HFFc6 (cell line): ENCODE data around the gene SMTNL2. TPM values are rescaled to one million over a fixed set of nuclear protein-coding genes. Genes with fewer than 3 reads are reported as not detected.
A peak's percentile ranks its signal among the peaks of the same experiment; 100 is the strongest.

Source experiments
- DNase-seq: peaks from one replicate; pipeline ENCODE4 v3.0.0-alpha.2; 2018
- H3K27ac Mint-ChIP-seq: 2 replicates; pipeline ENCODE4 v1.8.0; 2020; ENCODE audit warnings: mild to moderate bottlenecking, mixed read lengths
- H3K27me3 Mint-ChIP-seq: 2 replicates; pipeline ENCODE4 v1.8.0; 2021; ENCODE audit warnings: mild to moderate bottlenecking, moderate library complexity, mixed read lengths; ENCODE audit not compliant: insufficient read depth
- H3K36me3 Mint-ChIP-seq: 2 replicates; pipeline ENCODE4 v1.8.0; 2021; ENCODE audit warnings: low read depth, mixed read lengths
- H3K4me1 Mint-ChIP-seq: 2 replicates; pipeline ENCODE4 v1.8.0; 2020; ENCODE audit warnings: low read depth, mixed read lengths
- H3K4me3 Mint-ChIP-seq: 2 replicates; pipeline ENCODE4 v1.8.0; 2020; ENCODE audit warnings: mild to moderate bottlenecking, moderate library complexity, mixed read lengths
- H3K9me3 Mint-ChIP-seq: 2 replicates; pipeline ENCODE4 v1.8.0; 2020; ENCODE audit warnings: mild to moderate bottlenecking, mixed read lengths
- total RNA-seq, 6 experiments: library from RNA; stranded (reverse); fragmentation: NEBNext Ultra II Directional; extraction: Animal tissue kit (Norgen Biotek cat#: 25700); gene quantifications; 2 replicates in 1 of 6; 3 replicates in 5 of 6; pipeline ENCODE4 v1.2.3, GENCODE V29; 2021
- TF ChIP-seq, protein P1 (sequence below): fragments of 200-600 bp; sonication (generic); IDR thresholded peaks from 2 replicates; pipeline ENCODE4 v1.5.0; 2021; ENCODE audit warnings: antibody characterized with exemption, mild to moderate bottlenecking

Gene SMTNL2
- total RNA-seq, 6 experiments from 2014 or later, result not detected

DNA sequence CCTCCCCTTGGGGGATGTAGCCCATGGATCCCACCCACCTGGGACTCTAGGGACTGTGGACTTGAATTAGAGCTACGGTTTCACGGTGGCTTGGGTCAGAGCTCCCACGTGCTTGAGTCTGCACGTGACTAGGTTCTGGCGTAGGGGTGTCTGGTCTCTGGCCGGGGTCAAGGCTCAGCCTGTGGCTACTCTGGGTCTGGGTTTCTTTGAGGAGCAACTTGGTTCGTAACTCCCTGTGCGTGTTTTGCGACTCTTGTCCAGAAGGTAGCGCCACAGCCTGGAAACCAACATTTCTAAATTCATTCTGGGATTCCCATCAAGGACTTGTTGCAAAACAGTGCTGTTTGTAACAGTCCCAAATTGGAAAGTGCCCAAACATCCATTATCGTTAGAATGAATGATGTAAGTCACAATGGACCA is 23.5 kb upstream of the SMTNL2 start:
- Mint-ChIP-seq H3K36me3 (no peaks in the 10 kb centered on the region), H3K27ac (no peak overlapping the region), H3K4me1 (peaks cover 24% of the 10 kb centered on the region), H3K4me3 (no peak overlapping the region), H3K27me3 (peaks cover 7% of the 10 kb centered on the region), H3K9me3 (no peaks in the 10 kb centered on the region)
- DNase-seq, result no peak
- TF ChIP-seq, protein P1, sequence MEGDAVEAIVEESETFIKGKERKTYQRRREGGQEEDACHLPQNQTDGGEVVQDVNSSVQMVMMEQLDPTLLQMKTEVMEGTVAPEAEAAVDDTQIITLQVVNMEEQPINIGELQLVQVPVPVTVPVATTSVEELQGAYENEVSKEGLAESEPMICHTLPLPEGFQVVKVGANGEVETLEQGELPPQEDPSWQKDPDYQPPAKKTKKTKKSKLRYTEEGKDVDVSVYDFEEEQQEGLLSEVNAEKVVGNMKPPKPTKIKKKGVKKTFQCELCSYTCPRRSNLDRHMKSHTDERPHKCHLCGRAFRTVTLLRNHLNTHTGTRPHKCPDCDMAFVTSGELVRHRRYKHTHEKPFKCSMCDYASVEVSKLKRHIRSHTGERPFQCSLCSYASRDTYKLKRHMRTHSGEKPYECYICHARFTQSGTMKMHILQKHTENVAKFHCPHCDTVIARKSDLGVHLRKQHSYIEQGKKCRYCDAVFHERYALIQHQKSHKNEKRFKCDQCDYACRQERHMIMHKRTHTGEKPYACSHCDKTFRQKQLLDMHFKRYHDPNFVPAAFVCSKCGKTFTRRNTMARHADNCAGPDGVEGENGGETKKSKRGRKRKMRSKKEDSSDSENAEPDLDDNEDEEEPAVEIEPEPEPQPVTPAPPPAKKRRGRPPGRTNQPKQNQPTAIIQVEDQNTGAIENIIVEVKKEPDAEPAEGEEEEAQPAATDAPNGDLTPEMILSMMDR, result no peak; the same call in 1 of the 2 replicates

DNA sequence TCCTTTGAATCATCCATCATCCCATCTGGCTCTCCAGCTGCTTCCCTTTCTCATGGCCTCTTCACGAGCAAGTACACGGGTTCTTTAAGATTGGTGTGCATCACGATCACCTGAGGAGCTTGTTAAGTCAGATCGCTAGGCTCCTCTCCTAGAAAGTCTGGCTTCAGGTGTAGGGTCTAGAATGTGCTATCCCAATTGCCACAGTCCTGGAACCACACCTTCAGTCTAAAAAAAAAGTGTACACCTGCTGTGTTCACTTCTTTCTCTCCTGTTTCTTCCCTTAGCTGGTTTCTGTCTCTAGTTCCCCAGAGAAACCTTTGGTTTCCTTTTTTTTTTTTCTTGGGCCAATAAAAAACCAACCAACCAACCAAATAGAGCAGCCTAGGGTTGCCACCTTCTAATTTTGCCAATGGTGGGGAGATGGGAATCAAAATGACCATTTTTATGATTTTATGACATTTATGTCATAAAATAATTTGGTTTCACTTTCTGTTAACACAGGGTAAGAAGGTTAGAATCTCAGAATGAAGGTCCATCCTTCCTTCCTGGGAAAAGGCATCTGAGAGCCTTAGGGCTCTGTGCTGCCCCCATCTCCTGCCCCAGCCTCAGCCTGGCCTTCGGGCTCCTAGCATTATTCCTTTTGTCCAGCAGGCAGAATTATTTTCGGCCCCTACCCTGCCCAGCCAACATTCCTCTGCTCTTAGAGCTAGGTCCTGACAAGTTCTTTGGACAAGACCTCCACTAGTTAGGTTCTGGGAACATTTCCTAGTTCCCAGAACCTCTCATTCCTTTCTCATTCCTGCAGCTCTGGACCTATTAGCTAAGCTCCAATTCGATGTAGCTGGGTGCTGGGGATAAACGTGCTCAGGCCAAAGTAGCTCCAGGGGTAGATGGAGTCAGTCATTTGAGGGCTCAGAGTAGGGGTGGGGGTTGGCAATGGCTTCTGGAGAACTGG is 22.0 kb upstream of the SMTNL2 start:
- no peak overlapping the region for H3K27ac Mint-ChIP-seq
- DNase-seq, result no peak
- no peaks in the 10 kb centered on the region for H3K36me3 Mint-ChIP-seq
- TF ChIP-seq, protein P1, result no peak
- peaks cover 20% of the 10 kb centered on the region for H3K4me1 Mint-ChIP-seq
- no peaks in the 10 kb centered on the region for H3K9me3 Mint-ChIP-seq
- peak overlapping the region; percentile 47 for H3K4me3 Mint-ChIP-seq
- H3K27me3 Mint-ChIP-seq, result peaks cover 7% of the 10 kb centered on the region

DNA sequence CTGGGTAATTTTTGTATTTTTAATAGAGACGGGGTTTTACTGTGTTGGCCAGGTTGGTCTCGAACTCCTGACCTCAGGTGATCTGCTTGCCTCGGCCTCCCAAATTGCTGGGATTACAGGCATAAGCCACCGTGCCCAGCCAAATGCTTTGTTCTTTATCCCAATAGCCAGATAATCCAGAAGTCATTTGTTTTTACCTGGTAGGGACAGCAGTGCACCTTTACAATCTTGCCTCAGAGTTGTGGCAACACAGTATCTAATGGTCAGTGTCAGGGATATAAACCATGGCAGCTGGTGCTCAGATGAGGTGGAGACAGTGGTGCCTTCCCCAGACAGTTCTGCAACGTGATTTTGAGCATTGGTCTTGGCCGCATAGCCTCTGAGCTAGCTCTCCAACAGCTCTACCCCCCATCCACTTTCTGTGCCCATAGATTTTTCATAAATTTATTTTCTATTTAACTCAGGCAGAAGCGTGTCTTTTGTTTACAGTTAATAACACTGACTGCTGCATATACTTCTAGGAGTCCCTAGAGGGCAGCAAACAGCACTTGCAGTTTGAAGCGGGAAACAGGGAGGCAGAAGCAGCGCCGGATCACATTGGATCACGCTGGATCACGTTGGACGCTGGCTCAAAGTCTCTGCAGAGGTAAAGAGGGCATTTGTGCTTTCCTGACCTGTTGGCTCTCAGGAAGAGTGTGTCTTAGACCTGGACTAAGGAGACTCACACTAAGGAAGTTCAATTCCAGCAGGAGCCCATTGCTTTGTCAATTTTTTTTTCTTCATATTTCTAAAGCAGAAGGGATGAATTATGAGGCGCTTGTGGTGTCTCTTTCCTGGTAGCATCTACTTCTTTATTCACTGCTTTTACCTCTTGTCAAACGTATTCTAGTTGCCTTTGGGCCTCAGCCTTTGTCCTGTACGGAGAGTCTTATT is 18.9 kb upstream of the SMTNL2 start:
- peak; percentile 65 for DNase-seq
- Mint-ChIP-seq H3K36me3 (no peaks in the 10 kb centered on the region), H3K9me3 (no peaks in the 10 kb centered on the region), H3K27me3 (peaks cover 19% of the 10 kb centered on the region), H3K4me1 (peaks cover 20% of the 10 kb centered on the region), H3K4me3 (no peak overlapping the region; the same call in 1 of the 2 replicates), H3K27ac (no peak overlapping the region)
- TF ChIP-seq, protein P1, result peak; percentile 83

DNA sequence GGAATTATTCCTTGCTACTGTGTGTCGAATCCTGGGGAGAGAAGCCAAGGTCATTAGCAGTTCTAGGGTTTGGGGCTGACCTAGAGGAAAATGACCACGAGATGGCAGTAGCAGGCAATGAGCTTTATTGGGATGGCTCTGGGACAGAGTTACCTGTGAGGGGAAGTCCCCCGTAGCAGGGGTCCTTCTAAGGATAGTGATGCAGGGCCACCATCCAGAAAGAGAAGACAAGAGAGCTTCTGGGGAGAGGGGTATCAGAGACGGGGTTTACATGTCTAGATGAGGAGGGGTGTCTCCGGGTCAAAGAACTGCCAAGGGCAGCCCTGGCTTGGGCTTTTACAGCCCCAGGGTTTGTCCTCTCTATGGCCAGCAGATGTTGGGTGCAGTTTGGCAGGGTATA is 17.5 kb upstream of the SMTNL2 start:
- DNase-seq, result peak; percentile 24
- no peak overlapping the region for H3K27ac Mint-ChIP-seq
- TF ChIP-seq, protein P1, result peak; percentile 86

DNA sequence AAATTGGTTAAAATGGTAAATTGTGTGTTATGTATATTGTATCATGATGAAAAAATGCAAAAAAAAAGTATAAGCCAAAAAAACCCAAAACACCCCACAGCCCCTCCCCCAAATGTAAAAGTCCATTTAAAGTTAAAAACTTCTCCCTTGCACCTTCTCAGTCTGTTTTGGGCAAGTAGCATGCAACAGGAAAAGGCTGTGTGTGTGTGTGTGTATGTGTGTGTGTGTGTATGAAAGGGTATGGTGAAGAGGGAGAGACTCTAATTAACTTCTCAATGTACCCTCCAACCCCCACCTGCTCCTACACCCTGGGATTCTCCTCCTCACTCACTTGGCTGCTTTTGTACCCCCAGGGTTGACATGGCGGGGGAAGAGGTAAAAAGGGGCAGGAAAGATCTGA is 14.7 kb upstream of the SMTNL2 start:
- H3K27ac Mint-ChIP-seq, result no peak overlapping the region
- no peaks in the 10 kb centered on the region for H3K36me3 Mint-ChIP-seq
- no peak overlapping the region for H3K4me3 Mint-ChIP-seq
- TF ChIP-seq, protein P1, result no peak
- no peaks in the 10 kb centered on the region for H3K9me3 Mint-ChIP-seq
- peaks cover 8% of the 10 kb centered on the region for H3K4me1 Mint-ChIP-seq
- H3K27me3 Mint-ChIP-seq, result peaks cover 23% of the 10 kb centered on the region
- DNase-seq, result no peak

More for the DNA sequence above, 17.5 kb upstream of the SMTNL2 start:
- peaks cover 19% of the 10 kb centered on the region for H3K27me3 Mint-ChIP-seq
- peaks cover 20% of the 10 kb centered on the region for H3K4me1 Mint-ChIP-seq
- H3K4me3 Mint-ChIP-seq, result no peak overlapping the region
- H3K9me3 Mint-ChIP-seq, result no peaks in the 10 kb centered on the region
- no peaks in the 10 kb centered on the region for H3K36me3 Mint-ChIP-seq
